GM19238 (cell line): ENCODE data around the gene PPP1R9B.

Experiments used
- DNase-seq: peaks from one replicate; pipeline ENCODE4 v3.0.0; 2011; ENCODE audit warnings: low spot score; ENCODE audit not compliant: insufficient read length

The PPP1R9B gene

GRCh38 chr17:50143461-50144176 lies 6.9 kb downstream of the PPP1R9B start:
- DNase-seq, result no peak

GRCh38 chr17:50141745-50142110 lies 8.7 kb downstream of the PPP1R9B start:
- no peak for DNase-seq

GRCh38 chr17:50141026-50141744 lies 9.3 kb downstream of the PPP1R9B start:
- no peak for DNase-seq

GRCh38 chr17:50139950-50140885 lies 10.3 kb downstream of the PPP1R9B start:
- DNase-seq, result peak; percentile 88

GRCh38 chr17:50139185-50139783 lies 11.2 kb downstream of the PPP1R9B start:
- DNase-seq, result no peak

DNA sequence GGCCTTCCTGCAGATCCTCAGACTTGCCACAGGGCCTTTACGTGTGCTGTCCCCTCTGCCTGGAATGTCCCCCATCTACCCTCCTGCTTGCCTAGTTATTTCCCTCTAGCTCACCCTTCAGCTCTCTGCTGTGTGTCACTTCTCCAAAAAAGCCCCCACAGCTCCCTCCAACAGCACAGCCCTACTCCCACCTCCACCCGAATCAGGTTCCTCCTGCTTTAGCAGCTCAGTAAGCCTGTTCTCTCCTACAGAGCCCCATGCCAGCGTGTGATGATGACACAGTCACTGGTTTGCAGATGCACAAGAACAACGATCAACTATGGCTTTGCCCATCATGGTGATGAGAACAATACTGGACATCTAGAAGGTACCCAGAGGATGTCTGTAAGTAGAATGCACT lies 13.4 kb downstream of the PPP1R9B start:
- no peak for DNase-seq

GRCh38 chr17:50136096-50136687 lies 14.3 kb downstream of the PPP1R9B start:
- no peak for DNase-seq

DNA sequence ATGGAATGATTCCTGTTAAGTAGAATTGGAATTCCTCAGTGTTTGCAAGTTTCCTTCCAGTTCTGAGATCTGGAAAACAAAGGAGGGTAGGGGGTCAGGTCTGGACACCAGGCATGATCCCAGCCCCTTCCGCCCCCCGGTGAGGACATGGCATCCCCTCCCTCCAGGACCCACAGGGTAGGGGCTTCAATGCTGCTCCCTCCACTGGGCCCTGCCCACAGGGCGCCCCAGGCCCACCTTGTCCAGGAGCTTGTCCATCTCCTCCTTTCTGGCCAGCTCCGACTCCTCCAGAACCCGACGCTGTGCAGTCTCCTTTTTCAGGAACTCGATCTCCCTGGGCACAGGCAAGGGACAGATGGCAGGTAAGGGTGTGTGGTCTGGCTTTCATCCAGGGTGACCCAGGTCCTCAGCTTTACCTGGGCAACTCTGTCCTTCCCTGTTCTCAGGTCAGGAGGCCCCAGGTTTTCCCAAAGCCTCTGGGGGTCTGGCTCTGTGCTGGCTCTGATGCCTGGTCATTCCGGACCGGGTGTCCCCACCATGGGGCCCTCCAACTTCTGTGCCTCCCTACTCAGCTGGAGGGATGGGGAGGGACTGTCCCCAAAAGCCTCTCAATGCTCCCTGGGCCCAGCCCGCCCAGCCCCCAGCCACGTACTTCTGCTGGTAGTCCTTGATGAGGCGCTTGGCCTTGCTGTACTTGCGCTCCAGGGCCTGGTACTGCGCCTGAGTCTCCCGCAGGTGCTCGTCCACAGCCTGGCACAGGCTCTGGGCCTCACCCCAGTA lies 15.0 kb downstream of the PPP1R9B start:
- no peak for DNase-seq

DNA sequence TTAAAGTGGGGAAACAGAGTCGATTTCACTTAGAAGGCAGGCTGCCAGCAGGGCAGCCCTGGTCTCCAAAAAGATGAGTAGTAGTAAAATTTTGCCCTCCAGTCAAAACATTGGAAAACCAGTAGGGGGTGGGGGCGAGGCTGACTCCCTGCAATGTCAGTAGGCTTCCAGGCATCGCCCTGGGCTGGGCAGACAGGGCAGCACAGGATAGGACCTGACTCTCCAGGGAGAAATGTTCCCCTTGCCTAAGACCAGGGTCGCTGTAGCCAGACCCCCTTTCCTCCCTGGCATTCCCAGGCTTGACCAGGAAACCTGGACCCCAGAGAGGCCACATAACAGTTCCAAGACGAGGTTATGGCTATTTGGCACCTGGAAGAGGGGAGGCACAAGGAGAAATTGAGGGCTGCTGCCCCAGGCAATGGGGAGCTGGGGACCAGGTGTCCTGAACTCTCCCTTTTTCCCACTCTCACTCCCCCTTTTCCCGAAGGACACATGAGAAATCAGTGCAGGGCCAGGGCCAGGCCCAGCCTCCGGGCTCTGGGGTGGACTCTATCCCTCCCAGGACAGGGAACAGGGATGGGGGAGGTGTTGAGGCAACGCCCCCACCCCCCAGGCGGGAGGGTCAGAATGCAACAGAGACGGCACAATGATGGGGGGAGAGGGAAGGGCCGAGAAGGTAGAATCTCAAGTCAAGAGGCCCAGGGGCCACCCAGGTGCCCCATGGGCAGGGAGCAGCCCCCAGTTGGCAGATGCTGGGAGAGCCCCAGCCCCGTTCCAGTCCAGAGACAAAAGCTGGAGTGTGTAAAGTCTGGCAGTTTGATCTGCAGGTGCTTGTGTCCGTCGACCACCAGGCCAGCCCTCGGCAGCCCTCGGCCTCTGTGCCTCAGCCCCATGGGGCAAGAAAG lies 16.0 kb downstream of the PPP1R9B start:
- no peak for DNase-seq

GRCh38 chr17:50133769-50134099 lies 16.7 kb downstream of the PPP1R9B start:
- DNase-seq, result no peak

GRCh38 chr17:50133028-50133768 lies 17.3 kb downstream of the PPP1R9B start:
- no peak for DNase-seq

GRCh38 chr17:50132104-50132794 lies 18.2 kb downstream of the PPP1R9B start:
- DNase-seq, result no peak

GRCh38 chr17:50130559-50131305 lies 19.7 kb downstream of the PPP1R9B start:
- no peak for DNase-seq

GRCh38 chr17:50129728-50130558 lies 20.5 kb downstream of the PPP1R9B start, which contains the start of gene SAMD14:
SAMD14 (minus strand) TSS chr17:50130160; CDS start chr17:50124959, 5,201 bp downstream.
- peak; percentile 65 for DNase-seq

DNA sequence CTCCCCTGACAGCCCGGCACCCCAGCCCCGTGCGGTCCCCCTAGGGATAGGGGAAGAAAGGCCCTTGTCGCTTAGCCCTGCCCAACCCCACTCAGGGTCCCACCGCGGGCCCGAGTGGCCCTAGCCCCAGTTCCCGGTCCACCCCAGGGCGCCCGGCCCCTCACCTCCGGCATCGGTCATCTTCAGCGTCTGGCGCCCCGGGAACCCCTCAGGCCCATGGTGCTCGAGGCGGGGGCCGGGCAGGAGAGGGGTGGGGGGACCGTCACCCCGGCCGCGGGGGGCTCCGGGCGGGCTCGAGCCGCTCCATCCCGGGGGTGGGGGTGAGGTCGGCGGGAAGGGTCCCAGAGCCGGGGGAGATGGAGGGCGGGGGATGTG lies 21.1 kb downstream of the PPP1R9B start:
- DNase-seq, result no peak
